NAMALWA (cell line): ENCODE results near the gene TLL2.

ENCODE experiments used
- DNase-seq: peaks from one replicate; pipeline ENCODE4 v3.0.0-alpha.2; 2015; ENCODE audit warnings: low spot score

Gene TLL2

GRCh38 chr10:96421995-96422394 is 91.7 kb downstream of the TLL2 start:
- no peak for DNase-seq

DNA sequence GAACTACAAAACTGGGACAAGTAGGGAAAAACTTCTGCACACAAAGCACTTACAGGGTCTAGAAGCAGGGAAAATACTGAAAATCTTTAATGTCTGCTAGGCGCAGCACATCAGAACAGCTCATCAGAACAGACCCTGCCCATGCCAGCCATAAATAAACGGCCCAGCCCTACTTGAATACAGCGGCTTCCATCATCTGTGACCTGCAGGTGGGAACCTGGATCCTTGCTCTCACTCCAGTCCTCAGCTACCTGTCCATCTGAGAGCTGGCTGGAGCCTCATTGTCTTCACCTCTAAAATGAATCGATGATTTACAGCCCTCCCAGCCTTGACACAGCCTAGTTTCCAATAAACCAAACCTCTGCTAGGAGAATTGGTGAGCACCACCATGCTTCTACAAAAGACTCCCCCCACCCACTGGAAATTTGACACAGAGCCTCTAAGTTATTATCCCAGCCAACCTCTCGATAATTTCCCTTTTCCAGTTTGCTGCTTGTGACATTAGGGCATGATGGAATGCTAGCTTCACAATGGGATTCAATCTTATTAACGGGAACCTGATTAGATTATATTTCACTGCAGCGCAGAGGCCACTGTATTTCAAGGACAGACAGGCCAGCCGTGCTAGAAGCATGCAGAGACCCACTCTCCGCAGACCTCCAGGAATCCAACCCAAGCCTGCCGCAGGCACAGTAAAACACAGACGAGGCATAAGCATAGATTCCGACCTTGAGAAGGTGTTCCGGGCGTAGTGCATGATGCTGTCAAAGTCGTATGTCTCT is 93.3 kb downstream of the TLL2 start:
- DNase-seq = no peak

GRCh38 chr10:96419351-96419750 is 94.4 kb downstream of the TLL2 start:
- DNase-seq = no peak

GRCh38 chr10:96418582-96418981 is 95.1 kb downstream of the TLL2 start:
- DNase-seq = no peak

DNA sequence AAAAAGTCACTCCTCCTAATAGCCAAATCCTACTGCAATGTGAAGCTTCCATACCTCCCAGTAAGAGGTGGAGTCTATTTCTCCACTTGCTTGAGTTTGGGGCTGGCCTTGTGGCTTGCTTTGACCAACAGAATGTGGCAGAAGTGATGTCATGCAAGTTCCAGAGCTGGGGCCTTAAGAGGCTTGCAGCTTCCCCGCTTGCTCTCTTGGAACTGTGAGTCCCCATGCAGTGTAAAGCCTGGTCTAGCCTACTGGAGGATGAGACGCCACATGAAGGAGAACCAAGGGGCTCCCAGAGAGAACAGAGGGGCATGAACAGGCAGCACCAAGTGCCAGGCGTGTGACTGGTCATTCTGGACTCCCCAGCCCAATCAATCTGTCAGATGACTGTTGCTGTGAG is 96.3 kb downstream of the TLL2 start:
- no peak for DNase-seq

DNA sequence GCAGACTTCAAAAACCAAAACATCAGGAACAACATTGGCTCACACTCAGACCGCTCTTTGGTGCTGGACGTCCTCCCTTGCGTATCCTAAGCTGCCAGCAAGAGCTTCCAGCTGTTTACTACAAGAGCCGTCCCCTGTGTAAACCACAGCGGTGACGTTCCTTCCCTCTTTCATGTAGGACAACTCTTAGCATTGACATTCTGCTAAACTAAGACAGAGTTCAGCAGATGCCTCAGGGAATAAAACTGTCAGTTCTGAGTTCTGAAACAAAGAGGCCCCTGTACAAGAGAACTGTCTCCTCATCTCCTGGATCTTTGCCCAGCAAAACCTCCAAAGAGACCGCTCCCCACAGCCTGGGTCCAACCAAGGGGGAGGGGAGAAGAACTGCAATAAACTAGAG is 97.1 kb downstream of the TLL2 start:
- no peak for DNase-seq

DNA sequence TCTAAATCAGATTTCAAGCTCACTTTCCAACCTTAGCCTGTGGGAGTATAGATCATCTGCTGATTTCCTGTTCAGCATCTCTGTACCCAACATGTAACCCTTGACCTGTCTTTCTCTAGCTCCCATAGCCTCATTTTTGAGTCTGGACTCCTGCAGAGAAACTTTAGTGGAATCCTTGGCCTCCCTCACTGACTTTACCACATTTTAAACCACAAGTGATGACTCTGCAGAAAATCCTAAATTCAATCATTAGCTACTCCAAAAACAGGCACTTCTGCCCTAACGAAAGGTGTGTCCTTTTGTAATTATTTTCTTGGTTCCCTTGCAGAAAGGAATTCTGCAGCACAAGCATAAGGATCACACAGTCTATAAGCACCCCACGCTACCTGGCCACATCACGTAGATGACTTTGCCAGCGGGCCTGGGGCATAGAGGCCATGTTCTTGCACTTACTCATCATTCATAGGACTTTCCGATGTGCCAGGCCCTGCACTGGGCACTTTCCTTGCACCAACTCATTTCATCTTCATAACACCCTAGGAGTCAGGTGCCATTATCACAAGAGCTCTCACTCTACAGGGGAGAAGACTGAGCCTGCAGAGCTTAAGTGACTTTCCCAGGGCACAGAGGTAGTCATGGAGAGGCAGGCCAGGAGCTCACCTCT is 97.7 kb downstream of the TLL2 start:
- DNase-seq = no peak

DNA sequence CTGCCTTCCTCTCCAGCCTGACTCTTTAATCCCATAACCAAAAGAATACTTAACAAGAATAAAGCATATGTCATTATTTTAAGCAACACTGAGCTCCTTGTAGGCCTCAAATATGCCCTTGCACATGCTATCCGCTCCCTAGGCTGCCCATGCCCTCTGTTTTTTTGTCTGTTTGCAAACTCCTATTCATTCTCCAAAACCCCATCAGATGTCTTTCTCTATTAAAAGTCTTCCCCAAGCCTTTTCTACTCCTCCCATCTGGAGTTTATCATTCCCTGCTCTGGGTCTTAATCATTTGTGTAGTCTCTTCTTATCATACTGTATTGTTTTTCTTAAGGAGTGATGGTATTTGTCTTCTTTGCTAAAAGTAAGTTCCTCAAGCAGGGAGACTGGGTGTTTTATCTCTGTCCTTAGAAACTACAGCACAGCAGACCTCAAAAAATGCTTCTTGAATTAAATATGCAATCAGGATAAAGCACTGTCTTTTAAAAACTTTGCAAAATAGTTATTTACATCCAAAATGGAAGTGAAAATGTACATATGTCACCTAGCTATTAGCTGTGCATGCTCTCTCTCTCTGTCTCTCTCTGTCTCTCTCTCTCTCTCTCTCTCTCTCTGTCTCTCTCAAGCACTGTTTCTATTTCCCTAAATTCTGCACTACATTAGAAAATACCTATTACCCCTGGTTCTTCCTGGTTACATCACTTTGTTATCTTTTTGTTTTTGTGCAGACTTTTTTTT is 98.4 kb downstream of the TLL2 start:
- no peak for DNase-seq

DNA sequence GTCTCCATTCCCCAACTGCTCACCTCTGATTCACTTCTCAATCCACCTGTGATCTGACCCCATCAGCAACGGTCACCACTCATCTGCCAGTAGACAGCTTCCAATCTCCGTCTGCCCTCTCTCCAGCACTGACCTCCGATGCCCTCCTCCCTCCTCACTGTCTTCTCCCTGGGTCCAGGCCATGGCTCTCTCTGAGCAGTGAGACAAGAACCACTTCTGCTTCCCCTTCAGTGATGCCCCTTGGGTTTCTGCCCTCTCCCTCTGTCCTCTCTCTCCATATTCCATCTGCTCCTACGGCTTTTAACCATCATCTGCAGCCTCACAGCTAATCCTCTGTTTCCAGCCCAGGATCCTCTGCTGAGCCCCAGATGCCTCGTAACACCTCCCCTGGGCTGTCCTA is 99.4 kb downstream of the TLL2 start:
- DNase-seq = no peak

GRCh38 chr10:96413151-96413787 is 100.5 kb downstream of the TLL2 start:
- peak; percentile 10 for DNase-seq

GRCh38 chr10:96411716-96412320 is 101.9 kb downstream of the TLL2 start:
- no peak for DNase-seq

- DNase-seq = no peak
Observed at GRCh38 chr10:96410296-96410695, 103.4 kb downstream of the TLL2 start.

DNA sequence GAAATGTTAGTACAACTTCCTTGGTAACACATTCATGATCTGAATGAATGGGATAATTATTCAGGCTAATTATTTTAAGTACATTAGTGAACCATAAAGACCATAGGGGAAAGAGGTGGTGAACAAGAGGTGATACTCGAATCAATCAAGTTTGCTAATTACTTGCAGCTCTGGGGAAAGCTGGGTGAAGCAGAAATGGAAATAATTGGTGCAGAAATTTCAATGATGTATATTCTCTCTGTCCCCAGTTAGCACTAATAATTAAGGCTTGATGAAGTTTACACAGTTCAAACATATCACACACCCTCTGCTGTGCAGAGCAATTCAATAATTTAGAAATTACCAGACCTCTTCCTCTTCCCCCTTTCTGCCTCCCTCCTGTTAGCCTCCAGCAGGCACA is 105.5 kb downstream of the TLL2 start:
- no peak for DNase-seq

GRCh38 chr10:96407560-96408069 is 106.1 kb downstream of the TLL2 start:
- no peak for DNase-seq

- no peak for DNase-seq
Observed at GRCh38 chr10:96406091-96406490, 107.6 kb downstream of the TLL2 start.

DNA sequence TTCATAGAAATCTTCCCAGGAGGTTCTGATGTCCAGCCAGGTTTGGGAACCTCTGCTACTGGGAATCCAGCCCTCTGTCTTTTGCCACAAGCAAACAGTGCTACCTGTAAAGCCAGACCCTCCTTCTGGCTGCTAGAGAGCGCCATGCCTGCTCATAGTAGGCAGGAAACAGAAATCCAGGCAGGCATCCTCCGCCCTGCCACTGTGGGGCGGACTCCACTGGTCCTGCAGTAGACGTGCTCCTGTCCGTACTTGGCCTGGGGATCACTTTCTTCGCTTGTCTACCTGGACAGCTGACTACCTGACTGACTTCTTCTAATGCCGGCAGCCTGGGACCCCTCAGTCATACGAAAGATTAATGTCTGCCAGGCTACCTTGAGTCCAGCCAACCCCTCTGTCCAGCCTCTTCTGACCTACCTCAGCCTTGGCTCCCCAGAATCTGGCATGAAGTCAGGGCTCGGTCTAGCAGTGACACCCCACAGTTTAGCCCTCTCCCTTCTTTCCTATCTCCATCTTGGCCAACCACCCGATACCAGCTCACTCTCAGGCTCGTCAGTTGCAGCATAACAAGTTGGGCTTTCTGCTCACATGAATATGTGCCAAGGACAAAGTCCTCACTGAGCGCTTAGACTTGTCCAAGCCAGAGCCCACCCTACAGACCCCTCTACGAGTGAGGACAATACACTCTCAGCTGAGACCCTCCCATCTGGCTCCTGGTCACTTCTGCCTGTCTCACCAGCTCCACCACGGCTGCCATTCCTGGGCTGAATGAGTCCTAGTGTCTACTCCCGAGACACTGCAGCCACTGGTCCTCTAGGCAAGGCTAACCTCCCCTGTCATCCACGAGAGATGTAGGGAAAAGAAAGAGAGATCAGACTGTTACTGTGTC is 111.1 kb downstream of the TLL2 start:
- DNase-seq = no peak

- DNase-seq = no peak
Observed at GRCh38 chr10:96401036-96401435, 112.7 kb downstream of the TLL2 start.

DNA sequence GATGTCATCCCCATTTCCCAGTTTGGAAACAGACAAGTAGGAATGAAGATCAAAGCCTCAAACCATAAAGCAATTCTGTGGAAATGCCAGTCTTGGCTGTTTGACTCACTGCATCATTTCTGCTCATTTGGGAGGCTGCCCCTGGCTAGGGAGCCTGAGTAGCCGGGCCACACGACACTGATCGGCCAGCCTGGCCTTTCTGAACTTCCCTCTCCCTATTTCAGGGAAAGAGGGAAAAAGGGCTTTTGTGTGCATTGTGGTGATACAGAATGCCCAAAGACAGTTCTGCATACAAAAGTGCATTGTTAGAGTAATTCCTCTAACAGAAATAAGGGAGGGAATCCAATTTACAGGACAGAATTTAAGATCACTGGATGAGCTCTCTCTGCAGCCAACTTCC is 113.3 kb downstream of the TLL2 start:
- DNase-seq = no peak

- no peak for DNase-seq
Observed at GRCh38 chr10:96397902-96398301, 115.8 kb downstream of the TLL2 start.

GRCh38 chr10:96395931-96396877 is 117.5 kb downstream of the TLL2 start:
- peak; percentile 77 for DNase-seq
